K562 (cell line): ENCODE results near the gene NDC1. TPM values are rescaled to one million over a fixed set of nuclear protein-coding genes. Genes with fewer than 3 reads are reported as not detected.

Source experiments
- ATAC-seq: fragments of 200-7000 bp; cut with Tn5 transposase; 3 replicates; pipeline ENCODE4 v1.9.1; 2020; ENCODE audit warnings: moderate library complexity
- BruUV-seq: library from RNA; stranded (reverse); fragments of 400-500 nt; replicated peaks from 2 replicates; lab custom pipeline; 2021; lab: Mats Ljungman, UMichigan
- CTCF ChIA-PET: fragments of 300-600 bp; formaldehyde crosslinking; extraction: SDS; loops from one replicate; lab custom pipeline; 2021; ENCODE audit warnings: low intra/inter-chr PET ratio; lab: Yijun Ruan, JAX
- POLR2A ChIA-PET: fragments of 300-600, 350-650 bp; sonication (Branson Sonifier 250); formaldehyde crosslinking; extraction: SDS; loops from one replicate; lab custom pipeline; 2021; ENCODE audit warnings: antibody characterized with exemption, inconsistent platforms; lab: Yijun Ruan, JAX
- DNase-seq, 4 experiments: peaks; one replicate each; pipeline versions ENCODE4 v3.0.0 to v3.0.0-alpha.2; 2011 to 2018; ENCODE audit warnings: low spot score in 3 of 4, mixed read lengths in 3 of 4; ENCODE audit errors: extremely low read depth in 1 of 4
- FAIRE-seq: peaks from 2 replicates; lab custom pipeline; 2011; peaks lifted over from hg19 to GRCh38; lab: Jason Lieb, UNC
- H2AFZ ChIP-seq: 2 replicates; pipeline ENCODE4 v1.6.0; 2011; ENCODE audit warnings: low read depth, low read length, control low read depth, inconsistent platforms
- H3K27ac ChIP-seq: fragments of 200-600 bp; 3 replicates; pipeline ENCODE4 v1.8.0; 2011; ENCODE audit warnings: low read depth, mild to moderate bottlenecking, control low read depth, inconsistent platforms, low read length, moderate library complexity, mixed read lengths; ENCODE audit errors: extremely low read depth
- H3K27me3 ChIP-seq, 2 experiments: fragments of 300-600 bp in 1 of 2; 2 replicates in 1 of 2; 3 replicates in 1 of 2; pipeline versions ENCODE4 v1.6.0 to v1.8.0; 2011; ENCODE audit warnings: inconsistent platforms in 2 of 2, low read length in 2 of 2, mild to moderate bottlenecking in 1 of 2, mixed read lengths in 1 of 2, moderate library complexity in 1 of 2; ENCODE audit not compliant: control insufficient read depth in 2 of 2, insufficient read depth in 2 of 2
- H3K36me3 ChIP-seq: fragments of 300-600 bp; 3 replicates; pipeline ENCODE4 v1.8.0; 2011; ENCODE audit warnings: mild to moderate bottlenecking, low read length, inconsistent platforms; ENCODE audit not compliant: control insufficient read depth, insufficient read depth
- H3K4me1 ChIP-seq, 2 experiments: fragments of 200-600 bp in 1 of 2; replicated peaks in 1 of 2; 2 replicates in 1 of 2; 3 replicates in 1 of 2; pipeline versions ENCODE4 v1.5.1 to v1.8.0; 2011; ENCODE audit warnings: inconsistent platforms in 2 of 2, low read length in 2 of 2, mild to moderate bottlenecking in 1 of 2, mixed read lengths in 1 of 2, moderate library complexity in 1 of 2; ENCODE audit not compliant: control insufficient read depth in 2 of 2, insufficient read depth in 2 of 2
- H3K4me2 ChIP-seq: 2 replicates; pipeline ENCODE4 v1.6.1; 2011; ENCODE audit warnings: low read length, control low read depth, inconsistent platforms, mixed read lengths; ENCODE audit not compliant: insufficient read depth
- H3K4me3 ChIP-seq: fragments of 200-600 bp; sonication (generic), shearing (Covaris generic); 2 replicates; pipeline ENCODE4 v1.5.1; 2016; ENCODE audit warnings: control low read depth, inconsistent platforms
- H3K79me2 ChIP-seq: fragments of 200-600 bp; 3 replicates; pipeline ENCODE4 v1.8.0; 2011; ENCODE audit warnings: low read length, inconsistent platforms; ENCODE audit not compliant: control insufficient read depth, insufficient read depth
- H3K9ac ChIP-seq, 2 experiments: 2 replicates each; pipeline versions ENCODE4 v1.6.0 to v1.6.1; 2011; ENCODE audit warnings: low read depth in 2 of 2, low read length in 2 of 2, control low read depth in 1 of 2, inconsistent platforms in 1 of 2, mild to moderate bottlenecking in 1 of 2, mixed read lengths in 1 of 2; ENCODE audit not compliant: insufficient read depth in 1 of 2
- H3K9me1 ChIP-seq: one replicate; pipeline ENCODE4 v1.6.0; 2011; ENCODE audit warnings: inconsistent platforms, mild to moderate bottlenecking, low read length, moderate library complexity; ENCODE audit not compliant: control insufficient read depth, insufficient read depth
- H3K9me3 ChIP-seq: replicated peaks from 2 replicates; pipeline ENCODE4 v1.5.1; 2011; ENCODE audit warnings: low read depth, low read length, inconsistent platforms; ENCODE audit not compliant: control insufficient read depth, insufficient read depth
- H4K20me1 ChIP-seq: replicated peaks from 2 replicates; pipeline ENCODE4 v1.6.1; 2011; ENCODE audit warnings: low read length, inconsistent platforms, mixed read lengths; ENCODE audit not compliant: control insufficient read depth, insufficient read depth
- MAFF ChIP-seq: IDR thresholded peaks from 2 replicates; pipeline ENCODE4 v1.6.1; 2012; ENCODE audit warnings: low read length, improper control_type of control experiment
- ZNF282 ChIP-seq: sonication (generic); formaldehyde crosslinking; IDR thresholded peaks from 2 replicates; pipeline ENCODE4 v1.8.1; 2023; ENCODE audit warnings: missing genetic modification reagents
- WGBS: fragments of 100-300 bp; shearing (Covaris generic); methylation state at CpG from one replicate; pipeline ENCODE4 v1.1.6; 2016; ENCODE audit warnings: low coverage, mixed read lengths; ENCODE audit not compliant: insufficient coverage; ENCODE audit errors: missing lambda C conversion rate; 5-methylcytosine and 5-hydroxymethylcytosine counted together
- in situ Hi-C: fragments of 300-500 bp; cut with MboI; formaldehyde crosslinking; loops from 4 replicates; pipeline ENCODE4 v1.15.0; 2018; ENCODE audit warnings: inconsistent platforms, mixed read lengths
- intact Hi-C: fragments of 100-400 bp; cut with micrococcal nuclease; formaldehyde crosslinking; loops from 2 replicates; pipeline ENCODE4 v1.14.2; 2022
- polyA plus RNA-seq, 8 experiments: library from polyadenylated mRNA; depleted of rRNA in 4 of 8; stranded (reverse) in 5 of 8; unstranded in 3 of 8; fragments of >200 nt; fragmentation: Nextera tagmentation in 2 of 8; fragmentation: Illumina TruSeq in 1 of 8; extraction: Ambion mirVana in 2 of 8; extraction: Trizol in 1 of 8; gene quantifications; 2 replicates each; pipeline versions ENCODE4 v1.2.1 to v1.2.3, GENCODE V29; 2011 to 2014; ENCODE audit warnings: inconsistent platforms in 1 of 8, missing spikeins in 1 of 8
- total RNA-seq, 7 experiments: library from RNA; depleted of rRNA in 6 of 7; stranded (reverse); fragments of >200 nt in 6 of 7; fragmentation: Illumina TruSeq in 2 of 7; extraction: Trizol in 2 of 7; gene quantifications; 2 replicates each; pipeline versions ENCODE4 v1.2.1 to v1.2.3, GENCODE V29; 2011 to 2021; ENCODE audit warnings: low replicate concordance in 1 of 7
- TF ChIP-seq, protein P1 (sequence below): fragments of 250-450 bp; sonication (Bioruptor Pico); IDR thresholded peaks from 2 replicates; pipeline ENCODE4 v1.5.1; 2021; ENCODE audit warnings: mild to moderate bottlenecking
- TF ChIP-seq, protein P2 (sequence below): sonication (generic); formaldehyde crosslinking; IDR thresholded peaks from 2 replicates; pipeline ENCODE4 v1.8.1; 2023; ENCODE audit warnings: missing genetic modification reagents, mild to moderate bottlenecking, borderline replicate concordance

The NDC1 gene
- total and polyA plus RNA-seq, 9 of the 15 experiments (the other 6 are each of a cell fraction or from before 2014, with no cell fraction given), result 26.9 to 102 (median 64.5) TPM

GRCh38 chr1:53834776-53835175, 3.3 kb downstream of the NDC1 start:
- intact Hi-C loops (no loop called here), in situ Hi-C loops (no loop called here)
- Histone ChIP-seq H3K9me3 (no peaks in the 10 kb centered on the region), H3K27ac (no peak overlapping the region), H3K4me1 (peaks cover 4 to 13% of the 10 kb centered on the region in 2 experiments; a peak in 3 of 5 replicates), H3K4me3 (no peak overlapping the region), H3K9ac (no peak overlapping the region), H3K36me3 (peaks cover 49% of the 10 kb centered on the region), H3K79me2 (peaks cover 65% of the 10 kb centered on the region), H3K27me3 (no peaks in the 10 kb centered on the region), H4K20me1 (no peaks in the 10 kb centered on the region), H2AFZ (no peak overlapping the region), H3K9me1 (no peaks in the 10 kb centered on the region), H3K4me2 (no peak overlapping the region)
- DNase-seq (no peak), ATAC-seq (no peak), FAIRE-seq (no peak)
- 91% methylated on average over 9 of the region's 11 CpGs for WGBS
- TF ChIP-seq, protein P1, sequence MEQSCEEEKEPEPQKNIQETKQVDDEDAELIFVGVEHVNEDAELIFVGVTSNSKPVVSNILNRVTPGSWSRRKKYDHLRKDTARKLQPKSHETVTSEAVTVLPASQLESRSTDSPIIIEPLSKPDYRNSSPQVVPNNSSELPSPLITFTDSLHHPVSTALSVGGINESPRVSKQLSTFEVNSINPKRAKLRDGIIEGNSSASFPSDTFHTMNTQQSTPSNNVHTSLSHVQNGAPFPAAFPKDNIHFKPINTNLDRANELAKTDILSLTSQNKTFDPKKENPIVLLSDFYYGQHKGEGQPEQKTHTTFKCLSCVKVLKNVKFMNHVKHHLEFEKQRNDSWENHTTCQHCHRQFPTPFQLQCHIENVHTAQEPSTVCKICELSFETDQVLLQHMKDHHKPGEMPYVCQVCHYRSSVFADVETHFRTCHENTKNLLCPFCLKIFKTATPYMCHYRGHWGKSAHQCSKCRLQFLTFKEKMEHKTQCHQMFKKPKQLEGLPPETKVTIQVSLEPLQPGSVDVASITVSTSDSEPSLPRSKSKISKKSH (CRISPR knock-in tag), result no peak
- TF ChIP-seq ZNF282 (CRISPR knock-in tag), result no peak
- no peak for TF ChIP-seq MAFF
- TF ChIP-seq, protein P2, sequence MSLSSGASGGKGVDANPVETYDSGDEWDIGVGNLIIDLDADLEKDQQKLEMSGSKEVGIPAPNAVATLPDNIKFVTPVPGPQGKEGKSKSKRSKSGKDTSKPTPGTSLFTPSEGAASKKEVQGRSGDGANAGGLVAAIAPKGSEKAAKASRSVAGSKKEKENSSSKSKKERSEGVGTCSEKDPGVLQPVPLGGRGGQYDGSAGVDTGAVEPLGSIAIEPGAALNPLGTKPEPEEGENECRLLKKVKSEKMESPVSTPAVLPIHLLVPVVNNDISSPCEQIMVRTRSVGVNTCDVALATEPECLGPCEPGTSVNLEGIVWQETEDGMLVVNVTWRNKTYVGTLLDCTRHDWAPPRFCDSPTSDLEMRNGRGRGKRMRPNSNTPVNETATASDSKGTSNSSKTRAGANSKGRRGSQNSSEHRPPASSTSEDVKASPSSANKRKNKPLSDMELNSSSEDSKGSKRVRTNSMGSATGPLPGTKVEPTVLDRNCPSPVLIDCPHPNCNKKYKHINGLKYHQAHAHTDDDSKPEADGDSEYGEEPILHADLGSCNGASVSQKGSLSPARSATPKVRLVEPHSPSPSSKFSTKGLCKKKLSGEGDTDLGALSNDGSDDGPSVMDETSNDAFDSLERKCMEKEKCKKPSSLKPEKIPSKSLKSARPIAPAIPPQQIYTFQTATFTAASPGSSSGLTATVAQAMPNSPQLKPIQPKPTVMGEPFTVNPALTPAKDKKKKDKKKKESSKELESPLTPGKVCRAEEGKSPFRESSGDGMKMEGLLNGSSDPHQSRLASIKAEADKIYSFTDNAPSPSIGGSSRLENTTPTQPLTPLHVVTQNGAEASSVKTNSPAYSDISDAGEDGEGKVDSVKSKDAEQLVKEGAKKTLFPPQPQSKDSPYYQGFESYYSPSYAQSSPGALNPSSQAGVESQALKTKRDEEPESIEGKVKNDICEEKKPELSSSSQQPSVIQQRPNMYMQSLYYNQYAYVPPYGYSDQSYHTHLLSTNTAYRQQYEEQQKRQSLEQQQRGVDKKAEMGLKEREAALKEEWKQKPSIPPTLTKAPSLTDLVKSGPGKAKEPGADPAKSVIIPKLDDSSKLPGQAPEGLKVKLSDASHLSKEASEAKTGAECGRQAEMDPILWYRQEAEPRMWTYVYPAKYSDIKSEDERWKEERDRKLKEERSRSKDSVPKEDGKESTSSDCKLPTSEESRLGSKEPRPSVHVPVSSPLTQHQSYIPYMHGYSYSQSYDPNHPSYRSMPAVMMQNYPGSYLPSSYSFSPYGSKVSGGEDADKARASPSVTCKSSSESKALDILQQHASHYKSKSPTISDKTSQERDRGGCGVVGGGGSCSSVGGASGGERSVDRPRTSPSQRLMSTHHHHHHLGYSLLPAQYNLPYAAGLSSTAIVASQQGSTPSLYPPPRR (CRISPR knock-in tag), result no peak
- no TSS peak for BruUV-seq
- POLR2A ChIA-PET, result interaction anchor here (0.5 to 2.6 kb wide), 4 partner anchors 9 to 283 kb away, joined by 3 to 11 read pairs (median 6); no protein-coding TSS in a partner anchor
- CTCF ChIA-PET, result no interaction called here
